Endothelial cell of umbilical vein (primary cell): ENCODE measurements around the gene TFDP2. TPM values are rescaled to one million over a fixed set of nuclear protein-coding genes. Genes with fewer than 3 reads are reported as not detected.

Experiments used
- BruUV-seq: library from RNA; stranded (reverse); fragments of 400-500 nt; replicated peaks from 2 replicates; lab custom pipeline; 2021; lab: Mats Ljungman, UMichigan
- CTCF ChIA-PET: fragments of 300-600, 350-600 bp; sonication (Branson Sonifier 250); formaldehyde crosslinking; loops from one replicate; lab custom pipeline; 2021; ENCODE audit warnings: antibody characterized with exemption, inconsistent platforms; lab: Charles Lee
- POLR2A ChIA-PET: fragments of 300-600, 350-600 bp; sonication (Branson Sonifier 250); formaldehyde crosslinking; loops from one replicate; lab custom pipeline; 2021; ENCODE audit warnings: antibody characterized with exemption, inconsistent platforms; lab: Charles Lee
- DNase-seq: peaks from one replicate; pipeline ENCODE4 v3.0.0-alpha.2; 2011; ENCODE audit warnings: low read depth, low spot score
- FAIRE-seq: peaks from 2 replicates; lab custom pipeline; 2011; peaks lifted over from hg19 to GRCh38; lab: Jason Lieb, UNC
- H2AFZ ChIP-seq: 2 replicates; pipeline ENCODE4 v1.6.0; 2012; ENCODE audit warnings: low read depth, low read length, control low read depth, inconsistent platforms
- H3K27ac ChIP-seq: 2 replicates; pipeline ENCODE4 v1.5.1; 2011; ENCODE audit warnings: low read depth, mild to moderate bottlenecking, control low read depth, low read length, moderate library complexity; ENCODE audit not compliant: insufficient read depth
- H3K27me3 ChIP-seq, 2 experiments: 2 replicates each; pipeline versions ENCODE4 v1.6.0 to v1.6.1; 2011; ENCODE audit warnings: low read length in 2 of 2, mixed read lengths in 1 of 2; ENCODE audit not compliant: control insufficient read depth in 2 of 2, insufficient read depth in 2 of 2
- H3K36me3 ChIP-seq, 2 experiments: 2 replicates in 1 of 2; 3 replicates in 1 of 2; pipeline ENCODE4 v1.5.1; 2011; ENCODE audit warnings: low read length in 2 of 2, mild to moderate bottlenecking in 1 of 2, moderate library complexity in 1 of 2; ENCODE audit not compliant: control insufficient read depth in 2 of 2, insufficient read depth in 2 of 2; ENCODE audit errors: extremely low read depth in 1 of 2
- H3K4me1 ChIP-seq: 3 replicates; pipeline ENCODE4 v1.5.1; 2011; ENCODE audit warnings: mild to moderate bottlenecking, low read length; ENCODE audit not compliant: control insufficient read depth, insufficient read depth; ENCODE audit errors: extremely low read depth
- H3K4me2 ChIP-seq: 2 replicates; pipeline ENCODE4 v1.6.1; 2011; ENCODE audit warnings: low read length, control low read depth, mixed read lengths; ENCODE audit not compliant: insufficient read depth
- H3K4me3 ChIP-seq, 3 experiments: fragments of 200-600 bp in 1 of 3; sonication (generic), shearing (Covaris generic) in 1 of 3; replicated peaks in 1 of 3; 2 replicates each; pipeline ENCODE4 v1.5.1; 2011 to 2016; ENCODE audit warnings: control low read depth in 3 of 3, low read length in 3 of 3, mild to moderate bottlenecking in 2 of 3, inconsistent platforms in 1 of 3, low read depth in 1 of 3, moderate library complexity in 1 of 3; ENCODE audit not compliant: insufficient read depth in 1 of 3
- H3K79me2 ChIP-seq: 2 replicates; pipeline ENCODE4 v1.6.0; 2012; ENCODE audit warnings: low read length, inconsistent platforms; ENCODE audit not compliant: control insufficient read depth, insufficient read depth
- H3K9ac ChIP-seq: replicated peaks from 2 replicates; pipeline ENCODE3; 2011; ENCODE audit warnings: low read length, control low read depth; ENCODE audit not compliant: insufficient read depth; ENCODE audit errors: extremely low read depth
- H3K9me1 ChIP-seq: replicated peaks from 3 replicates; pipeline ENCODE4 v1.6.0; 2011; ENCODE audit warnings: mild to moderate bottlenecking, low read length; ENCODE audit not compliant: control insufficient read depth, insufficient read depth; ENCODE audit errors: extremely low read depth
- H3K9me3 ChIP-seq: replicated peaks from 2 replicates; pipeline ENCODE4 v1.5.1; 2012; ENCODE audit warnings: low read length, inconsistent platforms; ENCODE audit not compliant: control insufficient read depth, insufficient read depth
- H4K20me1 ChIP-seq: replicated peaks from 2 replicates; pipeline ENCODE3; 2011; ENCODE audit warnings: mild to moderate bottlenecking, low read length; ENCODE audit not compliant: control insufficient read depth, insufficient read depth; ENCODE audit errors: extremely low read depth
- EZH2 ChIP-seq: IDR thresholded peaks from 2 replicates; pipeline ENCODE4 v1.6.1; 2012; ENCODE audit warnings: borderline replicate concordance, low read depth, mild to moderate bottlenecking, moderate library complexity, low read length, inconsistent platforms; ENCODE audit not compliant: severe bottlenecking
- FOS ChIP-seq: IDR thresholded peaks from 2 replicates; pipeline ENCODE4 v1.6.1; 2011; ENCODE audit warnings: mild to moderate bottlenecking, low read length, moderate library complexity, borderline replicate concordance; ENCODE audit not compliant: insufficient read depth
- GATA2 ChIP-seq: IDR thresholded peaks from 2 replicates; pipeline ENCODE4 v1.7.0; 2011; ENCODE audit warnings: low read depth, mild to moderate bottlenecking, moderate library complexity, mixed read lengths, low read length; ENCODE audit not compliant: insufficient read length, insufficient read depth
- JUN ChIP-seq: IDR thresholded peaks from 2 replicates; pipeline ENCODE4 v1.6.1; 2011; ENCODE audit warnings: borderline replicate concordance, low read depth; ENCODE audit not compliant: insufficient read length, insufficient read depth
- MYC ChIP-seq: IDR thresholded peaks from one replicate; pipeline ENCODE4 v1.6.1; 2011; ENCODE audit warnings: mild to moderate bottlenecking, low read depth, low read length
- POLR2A ChIP-seq: IDR thresholded peaks from 2 replicates; pipeline ENCODE4 v1.6.1; 2012; ENCODE audit warnings: low read depth, mild to moderate bottlenecking, control low read depth, low read length
- POLR2AphosphoS5 ChIP-seq: IDR thresholded peaks from 2 replicates; pipeline ENCODE4 v1.6.1; 2012; ENCODE audit warnings: low read depth, mild to moderate bottlenecking, control low read depth, low read length, moderate library complexity; ENCODE audit not compliant: insufficient read depth
- dilution Hi-C: fragments of 300-500 bp; cut with MboI; formaldehyde crosslinking; loops from one replicate; pipeline ENCODE4 v1.15.0; 2019; ENCODE audit warnings: low sequenced_read_pairs; ENCODE audit not compliant: extremely low pct_ligation_motif_present
- intact Hi-C: fragments of 100-400 bp; cut with micrococcal nuclease; formaldehyde crosslinking; loops from one replicate; pipeline ENCODE4 v1.10.0; 2022
- polyA plus RNA-seq, 4 experiments: library from polyadenylated mRNA; depleted of rRNA in 3 of 4; stranded (reverse) in 3 of 4; unstranded in 1 of 4; fragments of >200 nt; gene quantifications; 2 replicates each; pipeline versions ENCODE4 v1.2.1 to v1.2.3, GENCODE V29; 2011 to 2012; ENCODE audit warnings: missing spikeins in 1 of 4
- total RNA-seq: library from RNA; stranded (reverse); gene quantifications from 2 replicates; pipeline ENCODE4 v1.2.3, GENCODE V29; 2021
- TF ChIP-seq, protein P1 (sequence below), 2 donors: IDR thresholded peaks; 1 replicate in 1 of 2; 2 replicates in 1 of 2; pipeline ENCODE4 v1.5.1; 2011; ENCODE audit warnings: low read length in 2 of 2, mild to moderate bottlenecking in 2 of 2, moderate library complexity in 2 of 2, control low read depth in 1 of 2, inconsistent platforms in 1 of 2, low read depth in 1 of 2; ENCODE audit not compliant: insufficient read depth in 1 of 2; ENCODE audit errors: extremely low read depth in 1 of 2
- TF ChIP-seq, protein P2 (sequence below): IDR thresholded peaks from 2 replicates; pipeline ENCODE4 v1.6.1; 2011; ENCODE audit not compliant: insufficient read depth, insufficient read length

TFDP2 gene
- total and polyA plus RNA-seq, 2 donors (not counting 3 experiments of a cell fraction or from before 2014, with no cell fraction given), result 8.5 to 21.5 TPM

DNA sequence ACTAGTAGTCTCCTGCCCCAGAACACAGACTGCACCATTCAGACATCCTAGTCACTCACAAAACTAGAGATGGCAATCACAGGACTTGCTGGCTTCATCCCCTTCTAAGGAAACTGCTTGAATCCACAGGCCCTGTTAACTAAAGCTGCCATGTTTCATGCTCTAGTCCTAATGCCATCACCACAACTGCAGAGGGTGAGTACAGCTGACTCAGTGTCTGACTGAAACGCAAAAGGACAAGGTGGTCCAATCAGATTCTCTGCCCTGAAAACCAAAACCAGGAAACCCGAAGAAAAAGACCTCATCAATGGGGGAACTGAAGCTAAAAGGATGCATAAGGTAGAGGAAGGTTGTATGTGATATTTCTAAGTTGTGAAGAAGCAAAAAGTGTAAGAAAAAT, 25.2 kb upstream of the TFDP2 start:
- no TSS peak for BruUV-seq
- dilution Hi-C loops, result no loop called here
- TF ChIP-seq, protein P1, sequence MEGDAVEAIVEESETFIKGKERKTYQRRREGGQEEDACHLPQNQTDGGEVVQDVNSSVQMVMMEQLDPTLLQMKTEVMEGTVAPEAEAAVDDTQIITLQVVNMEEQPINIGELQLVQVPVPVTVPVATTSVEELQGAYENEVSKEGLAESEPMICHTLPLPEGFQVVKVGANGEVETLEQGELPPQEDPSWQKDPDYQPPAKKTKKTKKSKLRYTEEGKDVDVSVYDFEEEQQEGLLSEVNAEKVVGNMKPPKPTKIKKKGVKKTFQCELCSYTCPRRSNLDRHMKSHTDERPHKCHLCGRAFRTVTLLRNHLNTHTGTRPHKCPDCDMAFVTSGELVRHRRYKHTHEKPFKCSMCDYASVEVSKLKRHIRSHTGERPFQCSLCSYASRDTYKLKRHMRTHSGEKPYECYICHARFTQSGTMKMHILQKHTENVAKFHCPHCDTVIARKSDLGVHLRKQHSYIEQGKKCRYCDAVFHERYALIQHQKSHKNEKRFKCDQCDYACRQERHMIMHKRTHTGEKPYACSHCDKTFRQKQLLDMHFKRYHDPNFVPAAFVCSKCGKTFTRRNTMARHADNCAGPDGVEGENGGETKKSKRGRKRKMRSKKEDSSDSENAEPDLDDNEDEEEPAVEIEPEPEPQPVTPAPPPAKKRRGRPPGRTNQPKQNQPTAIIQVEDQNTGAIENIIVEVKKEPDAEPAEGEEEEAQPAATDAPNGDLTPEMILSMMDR (IDR thresholded peaks at IDR 0.05; ENCODE audit: extremely low read depth in 1 of 2, insufficient read depth in 1 of 2, low read depth in 1 of 2, low read length in 2 of 2), result no peak
- TF ChIP-seq POLR2AphosphoS5, result no peak
- no peak for TF ChIP-seq FOS
- TF ChIP-seq EZH2, result no peak
- TF ChIP-seq, protein P2, sequence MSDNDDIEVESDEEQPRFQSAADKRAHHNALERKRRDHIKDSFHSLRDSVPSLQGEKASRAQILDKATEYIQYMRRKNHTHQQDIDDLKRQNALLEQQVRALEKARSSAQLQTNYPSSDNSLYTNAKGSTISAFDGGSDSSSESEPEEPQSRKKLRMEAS, result no peak
- TF ChIP-seq GATA2, result no peak
- TF ChIP-seq MYC, result no peak
- TF ChIP-seq POLR2A, result no peak
- TF ChIP-seq JUN, result no peak

More for the DNA sequence above, 25.2 kb upstream of the TFDP2 start:
- no peak for FAIRE-seq
- H2AFZ ChIP-seq, result no peak overlapping the region
- no peak overlapping the region for H3K4me2 ChIP-seq
- no peaks in the 10 kb centered on the region for H4K20me1 ChIP-seq
- H3K27me3 ChIP-seq, result no peaks in the 10 kb centered on the region
- no peak overlapping the region for H3K27ac ChIP-seq
- H3K9me1 ChIP-seq, result no peaks in the 10 kb centered on the region
- ChIA-PET CTCF (interaction anchor here (0.7 to 4.5 kb wide), 4 partner anchors 10 to 105 kb away, joined by 3 to 13 read pairs (median 4); no protein-coding TSS in a partner anchor), POLR2A (no interaction called here)
- peaks cover 0 to 7% of the 10 kb centered on the region in 2 experiments for H3K36me3 ChIP-seq
- intact Hi-C loops, result no loop called here
- H3K79me2 ChIP-seq, result no peaks in the 10 kb centered on the region
- no peaks in the 10 kb centered on the region for H3K4me1 ChIP-seq
- no peak for DNase-seq
- no peak overlapping the region for H3K9ac ChIP-seq
- no peaks in the 10 kb centered on the region for H3K9me3 ChIP-seq
- H3K4me3 ChIP-seq, result no peak overlapping the region
